Fibroblast of skin of right quadriceps (primary cell): ENCODE results near the gene CMSS1.
A peak's percentile ranks its signal among the peaks of the same experiment; 100 is the strongest.
"Not testable (repeated sequence)": the region's sequence is repeated elsewhere in the genome, so short reads cannot be mapped to it uniquely, and the experiment has no call there.

Source experiments
- DNase-seq: peaks from one replicate; pipeline ENCODE4 v3.0.0-alpha.2; 2013

The CMSS1 gene

DNA sequence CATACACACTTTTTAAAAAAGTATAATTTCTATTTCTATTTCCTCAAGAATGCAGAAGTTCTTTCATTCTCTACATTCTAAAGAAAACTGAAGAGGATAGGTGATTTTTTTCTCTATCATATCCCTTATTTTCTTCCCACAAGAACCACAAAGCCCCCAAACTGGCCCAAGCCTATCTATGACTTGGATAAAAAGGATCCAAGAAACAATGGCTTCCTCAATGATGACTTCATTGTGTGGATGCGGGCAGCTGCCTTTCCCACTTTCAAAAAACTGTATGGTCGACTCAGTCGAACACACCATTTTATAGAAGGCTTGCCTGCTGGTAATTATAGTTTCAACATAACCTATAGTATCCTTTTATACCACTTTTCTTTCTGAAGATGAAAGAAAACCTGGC is 390.2 kb downstream of the CMSS1 start:
- no peak for DNase-seq

DNA sequence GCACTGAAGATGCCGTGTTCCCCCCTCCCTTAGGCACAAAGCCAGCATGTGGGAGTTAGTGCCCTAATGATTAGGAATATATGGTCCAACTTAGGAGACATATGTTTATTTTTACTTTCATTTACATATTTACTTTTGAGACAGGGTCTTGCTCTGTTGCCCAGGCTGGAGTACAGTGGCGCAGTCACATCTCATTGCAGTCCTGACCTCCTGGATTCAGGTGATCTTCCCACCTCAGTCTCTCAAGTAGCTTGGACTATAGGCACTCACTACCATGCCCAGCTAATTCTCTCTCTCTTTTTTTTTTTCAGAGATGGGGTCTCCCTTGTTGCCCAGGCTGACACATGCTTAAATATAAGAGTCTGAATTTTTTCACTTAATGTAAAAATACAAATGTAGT is 391.5 kb downstream of the CMSS1 start:
- no peak for DNase-seq

GRCh38 chr3:100209948-100210771 is 392.5 kb downstream of the CMSS1 start:
- peak; percentile 14 for DNase-seq

GRCh38 chr3:100210772-100211135 is 393.1 kb downstream of the CMSS1 start:
- peak; percentile 85 for DNase-seq

GRCh38 chr3:100213891-100214573 is 396.4 kb downstream of the CMSS1 start:
- peak; percentile 14 for DNase-seq

- no peak for DNase-seq
These were observed 396.9 kb downstream of the CMSS1 start for GRCh38 chr3:100214574-100214964.

- DNase-seq, result peak; percentile 58
These were observed 399.1 kb downstream of the CMSS1 start for GRCh38 chr3:100216713-100217112.

- no peak for DNase-seq
These were observed 403.5 kb downstream of the CMSS1 start for GRCh38 chr3:100221159-100221558.

GRCh38 chr3:100225193-100225592 is 407.5 kb downstream of the CMSS1 start:
- no peak for DNase-seq

- no peak for DNase-seq
These were observed 408.2 kb downstream of the CMSS1 start for GRCh38 chr3:100225883-100226282.

GRCh38 chr3:100226712-100227429 is 409.2 kb downstream of the CMSS1 start:
- peak; percentile 77 for DNase-seq

DNA sequence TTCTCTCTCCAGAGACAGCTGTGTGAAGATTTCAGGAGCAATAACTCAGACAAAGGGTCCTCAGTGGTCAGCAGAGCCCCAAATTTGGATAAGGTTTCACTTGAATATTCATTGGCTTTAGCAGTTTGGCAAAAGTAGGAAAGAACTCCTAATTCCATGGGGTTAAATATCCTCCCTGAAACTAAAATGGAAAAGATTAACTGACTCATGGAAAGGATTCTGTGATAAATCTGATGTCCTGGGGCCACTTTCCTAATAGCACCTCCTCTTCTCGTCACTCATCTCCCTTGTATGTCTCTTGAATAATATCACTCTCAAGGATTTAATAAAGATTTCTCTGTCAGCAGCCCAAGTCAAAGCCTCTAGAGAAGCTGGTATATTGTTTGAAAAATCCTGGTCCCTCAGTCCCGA is 409.9 kb downstream of the CMSS1 start:
- DNase-seq, result no peak

DNA sequence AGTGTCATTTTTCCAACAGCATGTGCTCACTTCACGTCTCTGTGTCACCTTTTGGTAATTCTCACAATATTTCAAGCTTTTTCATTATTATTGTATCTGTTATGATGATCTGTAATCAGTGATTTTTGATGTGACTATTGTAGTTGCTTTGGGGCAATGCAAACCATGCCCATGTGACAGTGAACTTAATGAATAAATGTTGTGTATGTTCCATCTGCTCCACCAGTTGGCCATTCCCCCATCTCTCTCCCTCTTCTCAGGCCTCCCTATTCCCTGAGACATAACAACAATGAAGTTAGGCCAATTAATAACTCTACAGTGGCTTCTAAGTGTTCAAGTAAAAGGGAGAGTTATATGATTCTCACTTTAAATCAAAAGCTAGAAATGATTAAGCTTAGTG is 410.6 kb downstream of the CMSS1 start:
- DNase-seq, result no peak

DNA sequence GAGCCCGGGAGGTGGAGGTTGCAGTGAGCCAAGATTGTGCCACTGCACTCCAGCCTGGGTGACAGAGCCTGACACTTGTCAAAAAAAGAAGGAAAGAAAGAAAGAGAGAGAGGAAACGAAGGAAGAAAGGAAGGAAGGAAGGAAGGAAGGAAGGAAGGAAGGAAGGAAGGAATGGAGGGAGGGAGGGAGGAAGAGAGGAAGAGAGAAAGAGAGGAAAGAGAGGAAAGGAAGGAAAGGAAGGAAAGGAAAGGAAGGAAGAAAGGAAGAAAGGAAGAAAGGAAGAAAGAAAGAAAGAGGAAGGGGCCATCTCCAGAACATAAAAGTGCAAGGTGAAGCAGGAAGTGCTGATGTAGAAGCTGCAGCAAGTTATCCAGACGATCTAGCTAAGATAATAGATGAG is 411.5 kb downstream of the CMSS1 start:
- not testable (repeated sequence) for DNase-seq

DNA sequence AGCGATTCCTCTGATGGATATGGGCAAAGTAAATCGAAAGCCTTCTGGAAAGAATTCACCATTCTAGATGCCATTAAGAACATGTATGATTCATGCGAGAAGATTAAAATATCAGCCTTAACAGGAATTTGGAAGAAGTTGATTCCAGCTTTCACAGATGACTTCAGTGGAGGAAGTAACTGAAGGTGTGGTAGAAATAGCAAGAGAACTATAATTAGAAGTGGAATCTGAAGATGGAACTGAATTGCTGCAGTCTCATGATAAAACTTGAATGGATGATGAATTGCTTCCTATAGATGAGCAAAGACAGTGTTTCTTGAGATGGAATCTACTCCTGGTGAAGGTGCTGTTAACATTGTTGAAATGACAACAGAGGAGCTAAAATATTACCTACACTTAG is 413.0 kb downstream of the CMSS1 start:
- peak; percentile 49 for DNase-seq
